GM19324 (cell line): ENCODE data around the gene THEM5.
"Not testable (repeated sequence)": the region's sequence is repeated elsewhere in the genome, so short reads cannot be mapped to it uniquely, and the experiment has no call there.

ENCODE experiments used
- ATAC-seq: cut with Tn5 transposase; IDR thresholded peaks from one replicate; pipeline ENCODE4 v1.9.1; 2021; ENCODE audit warnings: mild to moderate bottlenecking, moderate library complexity; ENCODE audit not compliant: unreplicated experiment, low FRiP score

THEM5 gene

DNA sequence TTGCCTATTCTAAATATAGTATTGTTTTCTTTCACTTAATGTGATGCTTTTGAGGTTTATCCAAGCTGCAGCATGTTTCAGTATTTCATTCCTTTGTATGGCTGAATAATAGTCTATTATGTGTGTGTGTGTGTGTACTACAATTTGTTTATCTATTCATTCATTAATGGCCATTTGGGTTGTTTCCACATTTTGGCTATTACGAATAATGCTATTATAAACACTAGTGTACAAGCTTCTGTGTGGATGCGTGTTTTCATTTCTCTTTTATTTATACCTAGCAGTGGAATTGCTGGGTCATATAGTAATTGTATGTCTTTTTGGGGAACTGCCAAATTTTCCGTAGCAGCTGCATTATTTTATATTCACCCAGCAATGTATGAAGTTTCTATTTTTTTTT is 15.0 kb upstream of the THEM5 start:
- ATAC-seq, result no peak

DNA sequence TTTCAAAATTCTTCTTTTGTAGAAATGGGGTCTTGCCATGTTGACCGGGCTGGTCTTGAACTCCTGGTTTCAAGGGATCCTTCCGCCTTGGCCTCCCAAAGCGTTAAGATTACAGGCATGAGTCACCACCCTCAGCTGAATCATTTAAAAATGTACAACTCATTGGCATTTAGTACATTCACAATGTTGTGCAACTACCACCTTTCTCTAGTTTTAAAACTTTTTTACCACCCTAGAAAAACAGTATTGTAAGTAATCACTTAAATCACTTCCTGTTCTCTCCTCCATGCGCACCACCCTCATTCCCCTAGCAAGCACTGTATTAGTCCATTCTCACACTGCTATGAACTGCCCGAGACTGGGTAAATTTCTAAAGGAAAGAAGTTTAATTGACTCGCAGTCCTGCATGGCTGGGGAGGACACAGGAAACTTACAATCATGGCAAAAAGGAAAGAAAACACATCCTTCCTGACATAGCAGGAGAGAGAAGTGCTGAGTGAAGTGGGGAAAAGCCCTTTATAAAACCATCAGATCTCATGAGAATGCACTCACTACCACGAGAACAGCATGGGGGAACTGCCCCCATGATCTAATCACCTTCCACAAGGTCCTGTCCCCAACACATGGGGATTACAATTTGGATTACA is 14.4 kb upstream of the THEM5 start:
- no peak for ATAC-seq

DNA sequence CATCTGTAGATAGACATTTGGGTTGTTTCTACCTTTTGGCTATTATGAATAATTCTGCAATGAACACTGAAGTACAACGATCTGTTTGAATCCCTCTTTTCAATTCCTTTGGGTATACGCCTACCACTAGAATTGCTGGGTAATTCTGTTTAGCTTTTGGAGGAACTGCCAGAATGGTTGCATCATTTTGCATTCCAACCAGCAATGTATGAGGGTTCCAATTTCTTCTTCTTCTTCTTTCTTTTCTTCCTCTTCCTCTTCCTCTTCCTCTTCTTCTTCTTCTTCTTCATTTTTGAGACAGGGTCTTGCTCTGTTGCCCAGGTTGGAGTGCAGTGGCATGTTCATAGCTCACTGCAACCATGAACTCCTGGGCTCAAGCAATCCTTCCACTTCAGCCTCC is 13.8 kb upstream of the THEM5 start:
- no peak for ATAC-seq

DNA sequence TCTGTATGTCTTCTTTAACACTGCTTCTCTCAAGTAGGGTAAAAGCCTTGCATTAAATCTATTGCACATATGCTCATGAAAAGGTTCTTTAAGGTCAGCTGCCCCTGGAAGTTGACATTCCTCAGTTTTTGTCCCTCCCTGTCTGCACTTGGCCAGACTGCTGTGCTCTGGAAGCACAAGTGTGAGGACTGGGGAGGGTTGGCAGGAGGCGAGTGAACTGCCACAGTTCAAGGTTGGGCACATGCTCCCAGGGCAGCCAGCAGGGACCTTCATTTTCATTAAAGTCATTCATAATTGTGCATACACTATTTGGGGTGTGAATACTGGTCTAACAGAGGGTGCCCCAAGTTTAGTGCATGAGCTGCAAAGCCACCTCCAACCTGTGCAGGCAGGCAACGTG is 10.9 kb upstream of the THEM5 start:
- no peak for ATAC-seq

DNA sequence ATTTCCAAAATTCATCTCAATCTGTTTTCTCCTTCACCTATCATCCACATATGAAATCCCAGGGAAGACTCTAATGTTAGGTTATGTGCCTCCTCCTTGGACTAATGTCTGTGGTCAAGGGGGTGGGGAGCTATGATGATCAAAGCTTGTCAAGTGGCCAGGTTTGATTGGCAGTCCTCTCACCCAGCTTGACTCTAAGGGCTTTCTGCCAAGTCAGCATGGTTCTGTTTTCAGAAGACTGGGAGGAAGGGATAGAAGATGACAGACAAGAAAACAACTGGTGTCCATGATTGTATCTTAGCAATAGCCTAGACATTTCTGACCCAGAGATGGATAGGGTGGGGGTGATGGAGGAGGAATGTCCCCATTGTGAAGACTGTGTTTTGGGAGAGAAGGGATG is 9.1 kb upstream of the THEM5 start:
- no peak for ATAC-seq

DNA sequence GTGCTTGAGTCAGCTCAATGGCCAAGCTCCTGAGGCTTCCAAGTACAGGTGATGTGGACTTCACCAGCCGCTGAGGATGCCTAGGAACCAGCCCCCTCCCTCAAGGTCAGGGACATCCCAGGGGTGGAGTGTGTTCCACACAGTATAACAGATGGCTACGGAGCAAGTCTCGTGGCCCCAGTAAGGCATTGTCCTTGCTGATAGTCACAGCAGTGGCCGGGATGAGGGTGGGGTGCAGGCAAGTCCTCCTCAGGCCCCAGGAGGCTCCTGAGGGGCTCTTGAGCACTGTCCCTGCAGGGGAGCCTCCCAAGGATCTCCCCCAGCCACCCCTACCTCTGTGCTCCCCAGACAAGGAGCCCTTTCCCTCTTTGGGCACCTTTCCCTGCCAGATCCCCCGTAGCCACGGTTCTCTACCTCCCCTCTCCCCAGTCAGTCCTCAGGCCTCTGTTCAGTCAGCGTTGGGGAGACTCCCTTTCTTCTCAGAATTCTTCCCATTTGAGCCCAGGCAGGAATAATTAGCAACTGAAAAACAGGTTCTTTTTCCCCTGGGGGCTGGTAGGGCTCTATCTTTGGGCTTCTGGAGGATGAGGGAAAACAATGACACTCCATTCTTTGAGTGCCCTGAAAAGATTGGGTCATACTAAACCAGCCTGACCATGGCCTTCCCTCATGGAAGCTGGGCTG is 7.1 kb upstream of the THEM5 start:
- no peak for ATAC-seq

DNA sequence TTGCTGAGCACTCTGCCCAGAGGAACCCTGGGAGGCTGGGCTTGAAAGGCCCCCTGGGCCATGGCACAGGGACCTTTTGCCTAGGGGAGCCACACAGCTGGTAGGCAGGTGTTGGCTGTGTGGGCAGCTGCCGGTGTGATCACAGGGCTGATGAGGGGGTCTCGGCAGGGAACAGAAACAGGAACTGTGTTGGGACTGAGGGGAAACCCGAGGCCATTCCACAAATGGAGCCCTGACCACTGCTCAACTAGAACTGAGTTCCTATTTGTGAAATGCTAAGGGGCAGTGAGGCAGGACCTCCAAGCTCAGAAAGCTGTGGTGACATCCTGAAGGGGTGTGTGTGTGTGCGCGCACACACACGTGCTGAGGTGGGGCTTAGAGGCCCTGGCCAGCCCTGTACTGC is 6.4 kb upstream of the THEM5 start:
- no peak for ATAC-seq

DNA sequence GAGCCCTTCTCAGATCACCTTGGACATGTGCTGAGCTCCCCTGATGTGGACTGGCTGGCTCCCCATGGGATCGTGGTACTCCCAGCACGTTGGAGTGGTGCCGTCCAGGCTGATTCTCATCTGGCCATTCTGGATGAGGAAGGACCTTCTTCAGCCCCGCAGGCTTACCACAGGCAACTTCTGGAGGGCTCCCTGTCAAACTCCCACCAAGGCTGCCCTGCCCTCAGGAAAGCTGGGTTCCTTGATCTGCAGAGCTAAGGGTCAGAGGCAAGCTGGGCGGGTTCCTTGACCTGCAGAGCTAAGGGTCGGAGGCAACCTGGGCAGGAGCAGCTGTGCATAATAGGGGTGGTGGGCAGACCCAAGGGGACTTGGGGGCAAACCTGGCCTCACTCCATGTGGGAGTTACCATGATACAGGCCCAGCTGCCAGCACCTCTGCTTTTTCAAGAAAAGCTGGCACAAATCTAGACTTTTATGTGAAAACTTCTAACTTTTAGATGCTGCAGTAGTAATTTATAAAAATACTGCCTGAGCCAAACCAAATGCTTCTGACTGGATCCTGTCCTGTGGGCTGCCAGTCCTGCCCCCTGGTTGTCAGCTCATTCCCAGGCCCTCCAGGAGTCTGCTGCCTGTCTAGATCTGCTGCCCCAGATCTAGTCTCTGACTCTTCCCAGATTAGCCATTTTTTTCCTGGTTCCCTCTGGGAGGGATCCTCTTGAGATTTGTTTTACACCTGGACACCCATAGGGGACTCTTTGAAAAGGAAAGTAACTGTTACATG is 5.6 kb upstream of the THEM5 start:
- ATAC-seq, result no peak

DNA sequence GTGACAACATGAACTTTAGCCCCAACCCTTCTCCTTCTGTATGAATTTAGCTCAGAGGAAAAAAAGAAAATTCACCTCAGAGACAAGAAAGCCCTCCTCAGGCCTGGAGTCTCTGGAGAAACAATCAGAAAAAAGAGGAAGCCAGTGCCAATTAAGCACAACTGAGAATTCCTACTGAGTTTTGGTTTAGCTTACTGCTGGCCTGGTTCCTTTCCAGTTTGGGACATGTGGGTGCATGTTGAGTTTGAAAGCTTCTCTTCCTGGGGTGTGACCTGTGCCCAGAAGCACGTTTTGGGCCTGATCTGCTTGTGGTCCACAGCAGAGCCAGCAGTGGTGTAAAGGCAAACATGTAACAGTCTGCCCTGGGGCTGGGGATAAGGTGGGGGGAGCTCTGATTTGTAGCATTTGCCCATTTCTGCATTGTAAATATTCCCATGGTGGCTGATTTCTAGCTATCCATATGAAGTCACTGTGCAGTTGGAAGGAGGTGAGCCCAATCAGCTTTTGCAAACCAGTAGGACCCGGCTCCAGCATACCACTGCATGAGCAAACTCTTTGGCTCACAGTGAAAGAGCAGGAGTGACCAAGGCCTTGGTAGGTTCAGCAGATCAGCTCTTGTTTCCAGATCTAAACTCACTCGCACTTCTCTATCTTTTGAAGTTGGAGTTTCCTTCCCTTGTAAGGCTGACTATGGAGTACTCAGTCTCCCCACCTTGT is 4.7 kb upstream of the THEM5 start:
- ATAC-seq, result no peak

DNA sequence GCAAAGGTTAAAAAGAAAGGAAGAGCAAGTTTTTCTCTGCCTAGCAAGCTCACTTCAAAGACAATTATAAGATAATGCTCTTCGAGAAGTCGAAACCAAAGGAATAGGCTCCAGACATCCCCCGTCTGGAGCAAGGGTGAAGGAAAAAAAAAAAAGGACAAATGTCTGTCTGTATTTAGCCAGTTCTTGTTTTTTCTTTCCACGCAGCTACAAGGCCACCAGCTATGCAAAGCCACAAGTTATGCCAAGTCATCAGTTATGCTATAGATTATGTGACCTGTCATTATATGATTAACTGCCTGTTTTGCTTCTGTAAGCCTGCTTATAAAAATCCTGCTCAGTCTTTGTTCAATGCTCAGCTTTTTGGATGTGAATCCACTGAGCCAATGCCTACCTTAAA is 2.4 kb upstream of the THEM5 start:
- no peak for ATAC-seq

DNA sequence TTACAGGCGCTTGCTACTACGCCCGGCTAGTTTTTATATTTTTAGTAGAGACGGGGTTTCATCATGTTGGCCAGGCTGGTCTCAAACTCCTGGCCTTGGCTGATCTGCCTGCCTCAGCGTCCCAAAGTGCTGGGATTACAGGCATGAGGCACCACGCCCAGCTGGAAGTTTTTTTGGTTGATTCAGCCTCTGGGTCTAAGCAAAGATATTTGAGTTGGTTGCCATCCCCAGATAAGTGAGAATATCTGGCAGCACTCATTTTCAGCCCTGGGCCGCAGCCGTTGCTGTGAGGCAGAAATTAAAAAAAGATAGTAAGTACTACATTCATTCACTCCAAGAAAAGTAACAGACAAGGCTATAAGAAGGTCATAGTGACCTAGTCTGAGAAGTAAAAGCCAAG is 2.0 kb upstream of the THEM5 start:
- ATAC-seq, result not testable (repeated sequence)

DNA sequence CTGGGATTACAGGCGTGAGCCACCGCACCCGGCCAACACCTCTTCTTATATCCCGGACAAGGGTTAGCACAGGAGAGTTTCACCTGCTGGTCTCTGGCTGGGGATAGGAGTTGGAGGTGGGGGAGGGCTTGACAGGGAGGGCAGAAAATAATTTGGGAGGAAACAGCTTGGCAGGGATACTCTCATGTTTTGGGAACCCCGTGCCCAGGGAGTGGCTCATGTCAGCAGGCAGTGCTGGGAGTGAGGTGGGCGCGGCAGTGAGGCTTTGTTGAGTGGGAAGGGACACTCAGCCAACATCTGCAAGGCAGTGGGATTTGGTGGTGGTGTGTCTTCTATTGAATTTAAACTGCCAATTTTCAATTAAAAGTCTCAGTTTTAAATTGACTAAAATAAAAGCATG is 1.1 kb upstream of the THEM5 start:
- ATAC-seq, result no peak

DNA sequence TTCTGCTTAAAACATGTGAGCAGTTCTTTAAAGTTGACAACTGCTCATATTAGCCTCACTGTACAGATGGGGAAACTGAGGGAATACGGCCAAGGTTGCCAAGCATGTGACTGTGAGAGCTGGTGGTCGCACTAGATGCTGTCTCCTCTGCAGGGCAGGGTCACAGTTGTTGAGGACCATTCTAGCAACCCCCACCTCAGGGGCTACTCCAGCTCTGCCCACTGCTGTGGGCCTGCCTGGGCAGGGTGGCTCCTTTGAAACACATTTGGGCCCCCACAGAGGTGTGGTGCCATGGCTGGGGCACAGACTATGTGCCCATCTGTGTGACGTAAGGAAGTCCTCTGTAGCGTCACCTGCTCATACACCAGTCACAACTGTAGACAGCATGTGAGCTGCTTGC is 779 bp downstream of the THEM5 start:
- no peak for ATAC-seq

DNA sequence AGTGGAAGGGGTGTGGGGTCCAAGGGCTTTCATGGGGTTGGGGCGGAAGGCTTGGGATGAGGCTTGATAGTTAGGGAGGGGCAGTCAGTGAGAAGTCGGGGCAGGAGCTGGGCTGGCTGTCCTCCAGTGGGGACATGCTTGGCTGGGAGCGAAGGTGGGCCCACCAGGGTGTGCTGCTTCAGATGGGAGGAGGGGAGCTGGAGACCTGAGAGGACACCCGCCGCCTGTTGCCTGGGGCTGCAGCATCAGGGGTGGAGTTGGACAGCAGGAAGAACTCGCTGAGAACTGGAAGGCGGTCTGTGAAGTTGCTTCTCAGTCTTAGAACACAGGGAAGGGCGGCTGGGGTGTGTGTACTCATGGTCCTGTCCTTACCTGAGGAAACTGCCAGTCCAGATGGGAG is 1.6 kb downstream of the THEM5 start:
- no peak for ATAC-seq

DNA sequence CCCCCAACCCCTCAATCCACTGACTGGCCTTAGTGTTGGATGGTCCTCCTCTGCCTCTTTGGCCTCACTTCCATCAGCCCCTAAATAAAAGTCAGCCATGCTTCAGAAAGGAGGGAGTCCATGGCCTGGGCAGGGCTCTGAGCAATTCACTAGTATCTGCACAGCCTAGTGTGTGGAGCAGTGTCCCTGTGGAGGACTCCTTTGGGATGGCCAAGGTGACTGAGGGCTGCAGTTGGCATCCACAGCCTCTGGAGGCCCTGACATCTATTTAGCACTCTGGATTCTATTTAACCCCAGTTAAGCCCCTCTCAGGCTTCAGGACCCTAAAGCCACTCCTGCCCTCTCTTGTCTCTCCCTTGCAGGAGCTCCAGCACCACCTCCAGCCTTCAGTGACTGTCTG is 3.6 kb downstream of the THEM5 start:
- no peak for ATAC-seq

DNA sequence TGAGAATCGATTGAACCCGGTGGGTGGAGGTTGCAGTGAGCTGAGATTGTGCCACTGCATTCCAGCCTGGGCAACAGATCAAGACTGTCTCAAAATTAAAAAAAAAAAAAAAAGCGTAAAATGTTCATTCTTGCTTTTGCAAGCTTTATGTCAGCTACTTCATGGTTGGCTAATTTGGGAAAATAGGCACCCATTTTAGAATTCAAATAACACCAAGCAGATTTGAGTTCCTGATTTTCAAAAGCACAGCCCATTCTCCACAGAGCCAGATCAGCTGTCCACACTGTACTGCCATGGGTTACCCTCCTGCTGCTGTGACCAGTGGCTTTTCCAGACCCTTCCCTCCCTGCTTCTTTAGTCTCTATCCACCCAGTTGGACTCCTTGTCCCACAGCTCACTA is 4.4 kb downstream of the THEM5 start:
- no peak for ATAC-seq

DNA sequence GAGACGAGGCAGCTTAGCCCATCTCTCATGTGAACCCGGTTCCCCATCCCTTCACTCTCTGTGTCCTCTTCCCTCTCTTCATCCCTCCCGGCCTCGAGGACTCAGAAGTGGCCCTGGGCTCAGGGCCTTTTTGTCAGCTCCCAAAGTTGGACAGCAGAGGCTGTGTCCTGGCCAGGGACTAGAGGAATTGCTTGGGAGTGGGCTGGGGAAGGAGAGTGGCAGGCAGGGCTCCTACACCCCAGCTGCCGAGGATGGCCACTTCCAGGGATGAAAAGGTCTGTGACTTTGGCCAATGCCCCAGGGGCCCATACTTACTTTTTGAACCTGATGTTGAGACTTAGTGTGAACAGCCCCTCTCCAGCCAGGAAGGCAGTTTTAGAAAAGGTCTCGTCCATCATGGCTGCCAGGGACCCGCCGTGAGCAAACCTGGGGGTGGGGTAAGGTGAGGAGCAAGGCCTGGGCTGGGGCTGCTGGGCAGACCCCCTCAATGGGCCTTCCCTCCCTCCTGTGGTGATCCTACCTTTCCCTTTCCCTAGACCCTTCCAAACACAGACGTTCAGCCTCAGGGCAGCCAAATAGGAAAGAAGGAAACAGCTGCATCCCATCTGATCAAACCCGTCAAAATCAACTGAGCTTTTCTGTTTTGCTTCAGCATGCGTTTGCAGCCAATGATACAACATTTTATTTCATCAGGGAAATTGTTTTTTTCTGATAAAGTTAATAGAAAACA is 5.5 kb downstream of the THEM5 start:
- ATAC-seq, result no peak

DNA sequence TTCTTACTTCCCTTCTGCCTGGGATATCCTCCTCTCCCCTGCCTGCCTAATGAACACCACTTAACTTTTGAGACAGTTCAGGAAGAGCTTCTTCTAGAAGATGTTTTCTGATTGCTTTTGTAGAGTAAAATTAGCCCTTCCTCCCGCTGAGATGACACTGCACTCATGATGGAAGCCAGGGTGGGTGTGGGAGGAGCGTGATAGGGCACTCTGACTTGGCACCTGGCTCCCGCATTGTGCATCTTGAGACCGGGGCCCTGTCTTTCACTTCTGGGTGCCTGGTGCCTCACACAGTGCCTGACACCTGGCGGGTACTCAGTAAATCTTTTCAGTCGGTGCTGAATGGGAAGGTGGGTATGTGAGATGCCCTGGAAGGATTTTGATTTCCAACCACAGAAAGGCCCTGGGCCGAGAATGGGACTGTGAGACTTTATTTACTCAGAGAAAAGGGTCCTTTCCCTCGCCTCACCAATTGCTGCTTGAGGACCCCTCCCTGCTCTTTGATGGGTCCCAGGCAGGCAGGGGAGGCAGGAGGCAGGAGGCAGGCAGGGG is 6.8 kb downstream of the THEM5 start:
- no peak for ATAC-seq

DNA sequence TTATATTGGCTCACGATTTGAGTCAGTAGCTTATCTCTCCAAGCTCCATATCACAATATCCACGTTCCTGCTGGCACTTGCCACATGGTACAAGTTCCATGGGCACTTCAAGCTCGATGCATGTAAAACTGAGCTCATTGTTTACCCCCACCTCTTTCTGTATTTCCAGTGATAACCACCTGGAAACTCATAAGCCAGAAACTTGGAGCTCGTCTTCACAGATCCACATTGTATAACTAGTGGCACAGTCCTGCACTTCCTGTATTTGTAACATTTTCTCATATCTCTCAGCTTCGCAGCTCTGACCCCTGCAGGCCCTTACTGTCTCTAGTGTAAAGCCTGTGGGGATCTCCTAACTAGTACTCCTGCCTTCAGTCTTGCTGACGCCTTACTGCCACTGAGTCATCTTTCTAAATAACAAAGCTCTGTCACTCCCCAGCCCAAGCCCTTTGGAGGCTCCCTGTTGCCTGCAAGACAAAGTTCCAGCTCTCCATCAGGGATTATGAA is 7.4 kb downstream of the THEM5 start:
- ATAC-seq, result no peak

DNA sequence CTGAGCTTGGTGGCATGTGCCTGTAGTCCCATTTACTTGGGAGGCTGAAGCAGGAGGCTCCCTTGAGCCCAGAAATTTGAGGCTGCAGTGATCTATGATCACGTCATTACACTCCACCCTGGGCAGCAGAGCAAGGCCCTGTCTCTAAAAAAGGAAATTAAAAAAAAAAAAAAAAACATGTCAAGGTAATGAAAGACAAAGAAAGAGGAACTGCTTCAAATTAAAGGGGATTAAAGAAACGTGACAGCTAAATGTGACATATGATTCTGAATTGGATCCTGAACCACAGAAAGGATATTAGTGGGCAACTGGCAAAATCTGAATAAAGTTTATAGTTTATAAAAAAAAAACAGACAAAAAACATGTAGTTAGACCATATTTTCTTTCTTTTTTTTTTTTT is 10.1 kb downstream of the THEM5 start:
- no peak for ATAC-seq
